Ureter (tissue), 1 donor: ENCODE measurements around the gene ATP2B3. TPM values are rescaled to one million over a fixed set of nuclear protein-coding genes. Genes with fewer than 3 reads are reported as not detected.

Experiments used
- DNase-seq: peaks from one replicate; pipeline ENCODE4 v3.0.0-alpha.2; 2020; ENCODE audit warnings: low spot score
- total RNA-seq: library from RNA; stranded (reverse); gene quantifications from one replicate; pipeline ENCODE4 v1.2.4, GENCODE V29; 2023
- donor health status: DM: yes; HTN: yes; CAD: no.

Gene ATP2B3
- total RNA-seq, 1 donor from 2014 or later: not detected

DNA sequence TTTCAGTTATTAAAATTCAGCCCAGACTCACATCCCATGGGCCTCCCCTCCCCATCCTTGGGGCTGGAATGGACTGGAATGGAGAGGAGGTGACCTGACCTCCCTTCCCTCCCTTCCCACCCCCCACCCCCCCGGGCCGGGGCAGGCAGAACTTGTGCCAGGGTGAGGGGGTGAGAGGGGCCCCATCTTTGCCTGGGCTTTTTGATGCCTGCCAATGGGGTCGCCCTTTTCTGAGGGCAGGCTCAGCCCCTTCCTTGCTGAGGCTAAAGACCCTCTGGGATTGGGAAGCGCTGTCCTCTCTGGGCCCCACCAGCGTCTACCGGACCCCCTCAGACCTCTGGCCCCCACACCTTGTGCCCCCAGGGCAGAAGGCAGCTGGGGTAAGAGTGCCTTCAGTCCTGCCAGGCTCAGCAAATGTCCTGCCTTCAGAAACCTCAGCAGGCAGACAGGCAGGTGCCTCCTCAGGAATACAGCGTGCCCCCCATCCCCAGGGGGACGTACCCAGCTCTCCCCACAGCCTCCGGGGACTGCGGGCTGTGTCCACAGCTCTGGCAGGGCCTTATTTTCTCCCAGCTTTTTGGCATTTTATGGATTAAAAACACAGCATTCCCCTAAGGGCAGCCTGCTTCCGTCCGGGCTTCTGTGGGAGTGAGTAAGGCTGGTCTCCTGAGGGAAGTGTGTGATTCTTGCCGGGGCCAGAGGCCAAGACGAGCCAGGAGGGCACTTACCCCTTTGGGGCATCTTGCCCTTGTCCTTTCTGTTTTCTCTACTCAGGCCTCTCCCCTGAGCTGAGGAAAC is 94.1 kb downstream of the ATP2B3 start:
- no peak for DNase-seq

GRCh38 chrX:153612413-153612812 is 95.0 kb downstream of the ATP2B3 start:
- no peak for DNase-seq

- no peak for DNase-seq
Measured at GRCh38 chrX:153614818-153615217, 97.4 kb downstream of the ATP2B3 start.

DNA sequence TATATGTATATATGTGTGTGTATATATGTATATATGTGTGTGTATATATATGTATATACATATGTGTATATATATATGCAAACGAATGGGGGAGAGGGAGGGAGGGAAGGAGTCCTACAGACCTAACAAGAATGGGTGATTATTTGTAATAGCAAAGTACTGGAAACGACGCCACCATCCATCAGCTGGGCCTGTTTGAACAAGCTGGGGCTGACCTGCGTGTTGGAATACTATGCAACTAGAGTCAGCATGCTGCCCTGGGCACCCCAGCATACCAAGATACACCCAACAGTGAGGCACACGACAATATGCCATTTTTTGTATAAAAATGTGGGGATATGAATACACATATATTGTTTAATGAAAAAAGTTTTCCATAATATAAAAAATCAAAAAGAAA is 103.1 kb downstream of the ATP2B3 start:
- DNase-seq: no peak

- no peak for DNase-seq
Measured at GRCh38 chrX:153621949-153622598, 104.6 kb downstream of the ATP2B3 start.

DNA sequence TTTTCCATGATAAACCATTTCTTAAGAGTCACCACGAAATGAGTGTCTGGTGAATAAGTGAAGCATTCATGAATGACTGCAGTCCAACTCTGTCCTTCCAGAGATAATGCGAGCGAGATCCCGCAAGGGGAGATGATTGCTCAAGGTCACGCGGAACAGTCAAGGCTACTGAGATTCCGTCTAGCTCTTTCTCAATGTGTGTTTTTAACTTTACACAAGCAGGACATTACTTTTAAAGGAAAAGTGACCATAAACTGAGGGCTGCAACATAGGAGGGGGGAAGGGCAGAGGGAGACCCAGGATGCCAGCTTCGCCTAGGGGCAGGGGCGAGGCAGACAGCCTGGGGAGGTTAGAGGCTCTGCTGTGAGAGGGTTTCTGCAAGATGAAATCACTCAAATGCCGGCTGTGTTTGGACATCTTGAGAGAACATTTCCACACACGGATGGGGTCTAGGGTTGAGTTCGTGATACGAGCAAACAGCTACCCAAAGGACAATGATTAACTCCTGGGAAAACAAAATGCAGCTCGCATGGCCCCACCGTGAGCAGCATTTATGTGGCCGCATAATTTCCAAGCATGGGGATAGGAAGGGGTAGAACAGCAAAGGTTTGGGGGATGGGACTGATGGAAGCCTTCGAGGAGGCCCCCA is 105.3 kb downstream of the ATP2B3 start:
- DNase-seq: no peak

DNA sequence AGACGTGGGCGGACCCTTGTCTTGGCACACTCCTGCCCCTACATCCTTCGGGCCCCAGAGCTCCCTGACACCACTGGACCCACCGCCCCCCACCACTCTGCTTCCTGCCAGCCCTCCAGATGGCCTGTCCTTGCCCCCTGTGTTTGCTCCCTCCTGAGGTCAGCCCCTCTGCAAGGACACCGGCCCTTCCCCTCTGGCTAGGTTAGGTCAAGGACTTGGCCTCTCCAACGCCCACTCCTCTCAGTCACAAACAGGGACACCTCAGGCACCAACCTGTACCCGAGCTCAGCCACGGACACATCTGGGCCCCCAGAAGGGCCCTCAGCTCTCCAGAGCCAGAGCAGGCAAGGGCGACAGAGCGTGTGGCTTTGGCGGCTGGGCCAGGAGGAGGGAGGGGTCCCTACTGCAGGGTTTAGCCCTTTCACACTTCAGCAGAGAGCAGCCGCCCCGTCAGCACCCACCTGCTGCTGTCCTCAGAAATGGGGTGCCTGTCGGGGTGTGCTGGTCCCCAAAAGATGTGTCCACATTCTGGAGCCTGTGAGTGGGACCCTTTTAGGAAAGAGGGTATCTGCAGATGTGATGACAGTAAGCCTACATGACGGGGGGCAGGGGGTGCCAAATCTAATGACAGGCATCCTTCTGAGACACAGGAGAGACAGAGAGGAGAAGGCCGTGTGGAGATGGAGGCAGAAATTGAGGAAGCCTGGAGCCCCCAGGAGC is 106.0 kb downstream of the ATP2B3 start:
- DNase-seq: no peak

DNA sequence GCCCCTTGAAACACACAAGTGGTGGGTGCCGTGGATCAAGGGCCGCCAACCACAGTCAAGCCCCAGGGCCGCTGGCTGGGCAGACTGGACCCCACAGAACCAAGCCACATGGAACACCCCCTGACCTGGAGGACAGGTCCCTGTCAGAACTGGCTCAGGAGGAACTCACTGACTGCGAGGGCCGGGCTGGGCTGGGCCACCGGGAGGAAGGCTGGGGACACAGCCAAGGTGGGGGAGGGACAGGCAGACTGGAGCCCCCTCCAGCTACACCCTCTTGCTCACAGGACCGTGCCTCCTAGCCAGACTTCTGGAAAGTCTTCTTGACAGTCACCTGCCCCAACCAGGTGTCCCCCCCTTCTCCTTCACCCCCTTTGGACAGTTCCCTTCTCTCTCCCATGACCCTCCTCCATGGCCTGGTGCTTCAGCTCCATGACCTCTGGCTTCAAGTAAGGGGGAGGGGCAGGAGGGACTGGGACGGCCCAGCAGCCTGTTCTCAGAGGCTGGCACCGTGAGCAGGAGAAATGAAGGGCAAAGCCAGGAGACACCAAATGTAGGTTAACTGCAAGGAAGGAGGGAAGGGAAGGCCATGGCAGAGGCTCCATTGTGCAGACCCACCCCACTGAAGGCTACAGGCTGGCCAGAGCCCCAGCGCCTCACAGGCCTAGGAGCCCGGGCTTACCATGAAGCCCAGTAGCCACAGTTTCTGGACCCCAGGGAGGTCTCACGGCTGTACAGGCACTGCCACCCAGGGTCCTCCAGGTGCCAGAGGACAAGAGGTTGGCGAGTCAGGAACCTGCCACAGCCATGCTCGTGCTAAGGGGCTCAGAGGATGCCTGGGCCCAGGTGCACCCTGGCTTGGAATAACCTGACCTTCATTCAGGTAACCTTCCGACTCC is 107.0 kb downstream of the ATP2B3 start:
- no peak for DNase-seq

GRCh38 chrX:153625271-153626024 is 108.0 kb downstream of the ATP2B3 start:
- DNase-seq: no peak

GRCh38 chrX:153626025-153626633 is 108.7 kb downstream of the ATP2B3 start:
- no peak for DNase-seq

DNA sequence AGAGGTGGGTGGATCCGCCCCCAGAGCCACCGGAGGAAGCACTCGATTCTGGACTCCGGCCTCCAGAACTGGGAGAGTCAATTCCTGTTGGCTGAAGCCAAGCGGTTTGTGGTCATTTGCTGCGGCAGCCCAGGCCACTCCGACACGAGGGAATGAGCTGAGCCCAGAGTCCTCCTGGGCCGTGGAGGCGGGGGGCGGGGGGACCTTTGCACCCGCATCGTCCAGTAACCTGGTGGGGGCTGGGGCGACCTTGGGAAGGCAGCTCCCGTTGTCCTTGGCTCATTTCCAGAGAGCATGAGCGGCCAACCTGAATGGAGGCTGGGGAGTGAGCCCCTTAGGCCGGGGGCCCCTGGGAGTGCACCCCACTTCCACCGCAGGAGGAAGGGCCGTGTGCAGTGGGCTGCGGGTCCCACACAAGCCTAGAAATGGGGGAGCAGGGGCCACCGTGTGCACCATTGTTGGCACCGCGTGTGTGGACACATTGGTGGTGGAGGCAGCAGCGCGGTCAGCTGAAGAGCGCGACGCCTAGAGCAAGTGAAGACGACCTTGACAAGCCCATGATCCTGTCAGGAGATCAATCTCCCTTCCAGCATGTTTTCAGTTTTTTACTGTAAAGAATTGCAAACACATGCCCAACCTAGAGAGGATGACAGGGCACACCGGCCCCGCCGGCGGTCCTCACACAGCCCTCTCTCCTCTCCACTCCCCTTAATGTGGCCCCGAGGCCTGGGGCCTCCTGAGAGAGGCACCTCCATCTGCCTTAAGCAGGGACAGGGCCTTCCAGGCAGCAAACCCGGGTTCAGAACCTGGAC is 109.6 kb downstream of the ATP2B3 start:
- DNase-seq: no peak

DNA sequence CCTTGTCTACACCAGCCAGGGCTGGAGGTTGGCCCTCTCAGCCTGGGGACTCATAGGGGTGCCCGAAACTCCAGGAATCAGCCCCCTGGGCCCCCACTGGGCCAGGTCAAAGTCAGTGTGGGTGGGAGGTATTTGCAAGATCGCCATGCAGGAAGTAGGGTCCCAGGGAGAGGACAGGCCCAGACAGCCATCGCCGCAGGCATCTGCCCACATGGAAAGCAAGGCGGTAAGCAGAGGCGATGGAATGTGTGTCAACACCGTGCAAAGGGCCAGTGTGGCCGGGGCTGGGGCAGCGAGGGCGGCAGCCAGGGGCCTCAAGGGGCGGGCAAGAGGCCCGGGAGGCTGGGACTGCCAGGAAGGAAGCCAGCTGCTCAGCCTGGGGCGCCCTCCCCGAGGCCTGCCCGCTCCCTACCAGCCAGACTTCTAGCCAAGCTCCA is 110.3 kb downstream of the ATP2B3 start:
- no peak for DNase-seq

- DNase-seq: no peak
Measured at GRCh38 chrX:153628129-153628528, 110.7 kb downstream of the ATP2B3 start.

DNA sequence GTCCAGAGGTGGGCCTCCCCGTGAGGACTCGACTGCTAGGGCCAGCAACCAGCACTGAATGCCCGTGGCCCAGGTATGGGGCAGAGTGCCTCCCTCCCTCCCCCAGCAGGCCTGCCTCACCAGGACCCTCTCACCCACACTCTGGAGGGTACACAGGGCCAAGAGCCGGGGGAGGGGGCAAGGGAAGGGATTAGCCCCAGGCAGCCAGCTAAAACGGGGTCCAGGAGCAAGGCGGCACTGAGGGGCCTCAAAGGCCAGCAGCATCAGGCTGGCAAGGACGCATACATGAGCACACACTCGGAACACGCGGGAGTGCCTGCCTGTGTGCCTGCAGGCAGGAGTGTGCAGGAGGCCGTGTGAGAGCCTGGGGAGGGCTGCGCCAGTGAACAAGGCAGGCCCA is 111.2 kb downstream of the ATP2B3 start:
- no peak for DNase-seq

- DNase-seq: no peak
Measured at GRCh38 chrX:153631346-153631745, 113.9 kb downstream of the ATP2B3 start.

DNA sequence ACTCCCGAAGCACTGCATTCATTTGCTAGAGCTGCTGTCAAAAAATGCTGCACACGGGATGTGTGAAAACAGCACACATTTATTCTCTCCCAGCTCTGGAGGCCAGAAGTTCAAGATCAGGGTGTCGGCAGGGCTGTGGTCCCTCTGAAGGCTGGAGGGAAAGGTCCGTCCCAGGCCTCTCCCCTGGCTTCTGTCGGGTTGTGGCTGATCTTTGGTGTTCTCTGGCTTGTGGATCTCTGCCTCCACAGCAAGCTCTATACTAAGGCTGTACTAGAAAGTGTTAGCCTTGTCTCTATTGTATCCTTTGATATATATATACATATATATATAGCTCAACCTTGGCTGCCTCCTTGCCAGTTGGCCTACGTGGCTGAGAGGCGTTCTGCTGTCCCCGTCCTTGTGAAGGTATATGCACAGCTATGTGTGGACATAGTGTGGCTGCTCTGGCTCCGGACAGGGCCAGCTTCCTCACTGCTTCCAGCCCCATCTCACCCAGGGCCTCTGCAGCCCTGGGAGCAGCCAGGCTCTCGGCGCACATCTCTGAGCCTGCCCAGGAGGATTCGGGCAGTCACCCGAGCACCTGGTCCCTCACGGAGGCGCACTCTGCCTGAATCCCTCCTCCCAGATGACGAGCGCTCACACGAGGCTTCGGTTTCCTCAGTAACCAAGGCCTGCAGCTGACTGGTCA is 114.6 kb downstream of the ATP2B3 start:
- DNase-seq: no peak
